GM21381 (cell line): ENCODE data around the gene MYF6.

Experiments used
- ATAC-seq: cut with Tn5 transposase; IDR thresholded peaks from one replicate; pipeline ENCODE4 v1.9.1; 2021; ENCODE audit warnings: mild to moderate bottlenecking, moderate library complexity; ENCODE audit not compliant: unreplicated experiment

The MYF6 gene

DNA sequence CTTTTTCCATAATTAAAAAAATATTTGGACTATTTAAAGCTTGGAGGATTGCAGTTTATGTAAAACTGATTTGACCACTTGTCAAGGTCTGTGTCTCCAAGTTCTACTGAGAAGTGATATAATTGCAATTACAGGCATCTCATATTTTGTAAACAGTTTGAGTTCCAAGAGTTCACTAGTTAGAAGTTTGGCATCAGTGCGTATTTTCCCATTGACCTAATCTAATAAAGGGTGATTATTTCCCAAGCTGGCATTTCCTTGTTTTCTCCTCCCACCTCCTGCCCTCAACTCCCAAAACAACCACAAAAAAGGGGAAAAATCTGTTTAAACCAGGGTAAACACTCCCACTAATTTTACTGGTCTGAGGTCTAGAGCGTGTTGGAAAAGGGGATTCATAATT lies 3.0 kb upstream of the MYF6 start:
- no peak for ATAC-seq

DNA sequence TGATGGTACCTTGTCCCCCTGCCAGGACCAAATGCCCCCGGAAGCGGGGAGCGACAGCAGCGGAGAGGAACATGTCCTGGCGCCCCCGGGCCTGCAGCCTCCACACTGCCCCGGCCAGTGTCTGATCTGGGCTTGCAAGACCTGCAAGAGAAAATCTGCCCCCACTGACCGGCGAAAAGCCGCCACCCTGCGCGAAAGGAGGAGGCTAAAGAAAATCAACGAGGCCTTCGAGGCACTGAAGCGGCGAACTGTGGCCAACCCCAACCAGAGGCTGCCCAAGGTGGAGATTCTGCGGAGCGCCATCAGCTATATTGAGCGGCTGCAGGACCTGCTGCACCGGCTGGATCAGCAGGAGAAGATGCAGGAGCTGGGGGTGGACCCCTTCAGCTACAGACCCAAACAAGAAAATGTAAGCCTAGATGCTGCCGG lies 410 bp downstream of the MYF6 start:
- ATAC-seq: no peak

DNA sequence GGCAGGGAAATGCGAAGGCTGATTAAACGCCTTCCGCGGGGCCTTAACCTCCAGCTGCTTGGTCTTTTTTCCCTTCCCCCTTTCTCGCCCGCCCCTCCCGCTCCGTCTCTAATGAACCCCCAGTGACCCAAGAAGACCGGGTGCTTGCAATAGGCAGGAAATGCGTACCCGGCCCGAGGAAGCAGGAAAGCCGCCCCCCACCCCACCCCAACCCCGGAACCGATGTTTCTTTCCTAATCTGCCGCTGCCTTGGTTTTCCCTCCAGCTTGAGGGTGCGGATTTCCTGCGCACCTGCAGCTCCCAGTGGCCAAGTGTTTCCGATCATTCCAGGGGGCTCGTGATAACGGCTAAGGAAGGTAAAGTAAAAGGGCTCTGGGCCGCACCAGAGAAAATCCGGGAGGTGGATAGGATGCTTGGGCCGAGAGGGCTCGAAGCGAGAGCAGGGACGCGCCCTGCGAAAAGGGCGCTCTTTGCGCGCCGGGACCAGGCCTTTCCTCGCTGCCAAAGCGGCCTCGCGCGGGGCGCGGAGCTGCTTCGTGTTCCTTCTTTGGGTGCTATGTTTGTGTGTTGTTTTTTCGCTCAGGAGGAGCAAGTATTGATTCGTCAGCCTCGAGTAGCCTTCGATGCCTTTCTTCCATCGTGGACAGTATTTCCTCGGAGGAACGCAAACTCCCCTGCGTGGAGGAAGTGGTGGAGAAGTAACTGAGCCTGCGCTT lies 983 bp downstream of the MYF6 start:
- no peak for ATAC-seq

DNA sequence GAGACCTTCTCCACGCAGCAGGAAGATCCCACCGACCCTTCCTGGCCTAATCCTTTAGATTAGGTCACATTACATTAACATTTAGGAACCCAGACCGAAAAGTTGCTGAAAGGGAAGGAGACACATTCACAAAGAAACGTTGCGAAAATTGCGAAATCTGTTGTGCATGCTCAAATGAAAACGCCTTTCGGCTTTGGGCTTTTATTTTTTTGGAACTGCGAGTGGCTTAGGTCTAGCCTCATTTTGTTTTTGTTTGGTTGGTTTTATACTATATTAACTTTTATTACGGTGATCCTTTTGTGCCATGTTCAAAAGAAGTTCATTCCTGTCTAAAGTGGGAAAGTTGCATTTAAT lies 1.5 kb downstream of the MYF6 start:
- no peak for ATAC-seq

DNA sequence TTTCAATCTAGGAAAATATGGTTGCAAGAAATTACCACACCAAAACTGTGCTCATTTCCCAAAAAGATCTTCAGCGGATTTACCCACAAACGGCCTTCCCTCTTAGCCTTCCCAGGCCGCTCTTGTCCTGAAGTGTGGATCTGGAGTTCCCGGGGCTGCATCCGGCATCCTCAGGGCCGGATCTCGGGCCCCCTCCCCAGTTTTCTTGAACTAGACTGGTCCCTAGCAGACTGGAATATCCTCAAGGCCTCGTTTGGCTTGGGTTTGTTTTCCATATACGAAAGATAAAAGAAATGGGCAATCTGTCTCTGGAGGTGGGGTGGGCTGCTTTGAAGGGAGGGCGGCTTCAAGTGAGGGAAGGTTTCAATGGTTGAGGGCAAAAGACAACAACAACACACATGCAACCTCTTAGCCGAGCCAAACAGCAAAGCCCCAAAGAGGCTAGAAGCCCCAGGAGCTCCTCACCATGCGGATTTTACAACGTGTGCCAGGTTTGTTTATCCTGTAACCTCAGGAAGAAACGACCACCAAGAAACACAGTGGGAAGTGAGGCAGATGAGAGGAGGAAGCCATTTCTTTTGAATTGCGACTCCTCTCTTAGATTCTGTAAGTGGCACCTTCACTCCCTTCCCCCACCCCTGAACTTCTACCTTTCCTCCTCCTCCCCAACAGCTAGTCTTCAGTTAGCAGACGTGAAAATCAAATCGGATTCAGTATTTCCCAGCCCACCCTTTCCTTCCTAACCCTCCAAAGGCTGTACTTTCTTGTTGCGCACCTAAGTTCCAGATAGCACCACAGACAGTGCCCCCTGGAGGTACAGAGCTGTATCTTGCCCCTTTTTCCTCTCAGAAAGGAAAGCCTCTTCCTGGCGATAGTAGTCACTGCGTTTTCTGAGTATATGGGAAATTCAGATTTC lies 2.6 kb downstream of the MYF6 start:
- no peak for ATAC-seq

DNA sequence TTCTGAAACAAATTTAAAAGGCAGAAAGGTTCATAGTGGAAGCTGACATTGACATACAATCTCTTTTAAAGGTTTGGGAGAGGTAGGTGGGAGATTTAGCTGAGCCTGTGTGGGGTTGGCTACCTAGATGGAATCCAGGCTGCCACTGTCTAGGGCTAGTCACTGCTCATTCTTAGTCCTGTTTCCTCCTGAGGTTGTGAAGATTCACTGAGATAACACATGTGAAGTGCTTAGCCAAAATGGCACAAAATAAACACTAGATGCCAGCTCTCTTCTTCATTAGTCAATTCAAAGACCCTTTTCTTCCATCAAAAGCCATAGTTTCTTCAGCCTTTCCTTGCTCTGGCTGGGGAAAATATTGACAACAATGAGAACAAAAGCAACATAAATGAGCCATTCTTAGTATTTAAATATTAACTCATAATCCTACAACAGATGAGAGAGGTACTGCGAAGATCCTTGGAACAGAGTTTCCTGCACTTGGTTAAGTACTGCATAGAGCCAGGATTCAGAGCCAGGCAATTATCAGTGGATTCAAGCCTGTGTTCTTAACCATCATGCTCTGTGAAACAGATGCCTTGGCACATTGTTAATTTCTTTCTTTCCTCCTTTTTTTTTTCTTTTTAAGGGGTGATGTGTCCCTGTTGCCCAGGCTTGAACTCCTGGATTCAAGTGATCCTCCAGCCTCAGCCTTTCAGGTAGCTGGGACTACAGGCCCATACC lies 3.5 kb downstream of the MYF6 start:
- no peak for ATAC-seq

DNA sequence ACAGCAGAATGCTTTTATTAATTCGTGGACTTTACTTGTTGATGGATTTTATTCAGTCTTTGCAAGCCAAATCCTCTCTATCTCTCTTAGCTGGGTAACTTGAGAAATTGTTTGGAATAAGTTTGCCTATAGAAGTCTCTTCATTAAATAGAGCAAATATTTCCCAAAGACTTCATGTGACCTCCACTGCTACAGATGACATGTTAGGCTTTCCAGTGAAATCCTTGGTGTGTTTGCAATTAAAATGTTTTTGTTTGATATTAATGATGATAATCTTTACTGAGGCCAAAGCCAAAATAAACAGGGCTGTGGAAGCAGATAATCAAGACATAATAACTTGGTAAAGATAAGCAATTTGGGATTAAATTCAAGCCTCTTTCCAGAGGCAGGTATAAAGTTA lies 4.4 kb downstream of the MYF6 start:
- ATAC-seq: no peak

DNA sequence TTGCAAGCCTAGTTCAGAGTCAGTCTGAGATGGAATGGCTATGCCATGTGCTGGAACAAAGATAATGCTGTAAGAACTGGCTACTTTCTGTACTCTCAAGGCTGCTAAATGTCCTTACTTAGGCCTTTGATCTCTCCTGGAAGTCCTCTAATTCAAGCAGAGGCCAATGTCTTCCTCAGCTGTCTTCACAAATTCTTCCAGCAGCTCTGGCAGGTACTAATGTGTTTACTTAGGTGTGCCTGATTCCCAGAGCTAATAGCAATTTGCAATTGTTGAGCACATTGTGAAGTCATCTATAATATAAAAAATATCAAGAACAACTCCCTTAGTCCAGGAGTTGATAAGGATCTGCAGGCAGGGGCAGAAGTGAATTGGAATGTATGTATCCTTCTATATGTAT lies 5.4 kb downstream of the MYF6 start:
- no peak for ATAC-seq

DNA sequence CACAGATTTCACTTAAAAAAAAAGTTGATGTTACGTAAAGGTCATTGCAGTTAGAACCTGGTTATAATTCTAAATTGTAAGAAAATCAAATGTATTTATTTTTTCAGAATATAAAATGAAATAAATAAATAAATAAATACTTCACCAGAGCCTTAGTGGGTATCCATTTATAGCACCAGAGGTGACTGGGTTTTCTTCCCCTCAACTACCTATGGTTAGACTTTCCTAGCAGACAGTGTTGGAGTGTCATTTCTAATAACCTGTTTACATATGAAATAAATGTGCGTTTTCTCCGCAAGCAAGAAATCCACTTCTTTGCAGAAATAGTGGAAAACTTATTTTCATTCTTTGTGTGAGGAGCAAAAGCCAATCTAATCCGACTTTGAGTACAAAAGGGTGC lies 6.0 kb downstream of the MYF6 start:
- ATAC-seq: no peak

DNA sequence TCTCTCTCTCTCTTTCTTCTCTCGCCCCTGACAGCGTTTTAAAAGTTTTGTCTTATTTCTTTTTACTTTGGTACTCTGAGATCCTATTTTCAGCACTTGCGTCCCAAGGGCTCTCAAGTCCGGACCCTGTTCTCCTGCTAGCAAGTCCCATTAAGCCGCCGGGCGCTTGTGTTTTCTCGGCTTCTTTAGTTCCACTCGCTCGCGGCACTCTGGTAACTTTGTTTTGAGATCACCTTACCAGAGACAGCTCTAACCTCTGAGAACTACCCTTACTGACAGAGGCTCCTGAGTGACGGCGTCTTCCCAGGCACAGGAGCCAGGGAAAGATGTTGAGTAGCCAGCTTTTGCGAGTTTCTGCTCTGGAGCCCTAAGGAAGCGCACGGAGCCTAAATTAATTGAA lies 6.6 kb downstream of the MYF6 start:
- no peak for ATAC-seq

DNA sequence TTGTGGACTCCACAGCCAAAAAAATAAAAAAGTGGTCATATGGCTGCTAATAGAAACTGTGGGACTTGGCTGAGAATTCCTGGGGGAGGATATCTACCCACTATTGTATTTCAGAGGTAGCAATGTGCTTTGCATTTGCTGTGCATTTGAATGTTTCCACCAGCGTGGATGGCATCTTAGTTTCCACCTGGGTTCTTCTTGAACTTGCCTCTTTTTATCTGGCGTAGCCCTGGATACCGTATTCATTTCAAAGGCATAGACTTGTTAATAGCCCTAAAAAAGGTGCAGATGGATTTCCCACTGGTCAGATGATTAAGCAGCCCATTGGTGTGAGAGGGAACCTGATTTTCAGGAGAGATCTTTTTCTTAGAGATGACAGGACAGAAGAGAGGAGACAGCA lies 7.4 kb downstream of the MYF6 start:
- no peak for ATAC-seq

DNA sequence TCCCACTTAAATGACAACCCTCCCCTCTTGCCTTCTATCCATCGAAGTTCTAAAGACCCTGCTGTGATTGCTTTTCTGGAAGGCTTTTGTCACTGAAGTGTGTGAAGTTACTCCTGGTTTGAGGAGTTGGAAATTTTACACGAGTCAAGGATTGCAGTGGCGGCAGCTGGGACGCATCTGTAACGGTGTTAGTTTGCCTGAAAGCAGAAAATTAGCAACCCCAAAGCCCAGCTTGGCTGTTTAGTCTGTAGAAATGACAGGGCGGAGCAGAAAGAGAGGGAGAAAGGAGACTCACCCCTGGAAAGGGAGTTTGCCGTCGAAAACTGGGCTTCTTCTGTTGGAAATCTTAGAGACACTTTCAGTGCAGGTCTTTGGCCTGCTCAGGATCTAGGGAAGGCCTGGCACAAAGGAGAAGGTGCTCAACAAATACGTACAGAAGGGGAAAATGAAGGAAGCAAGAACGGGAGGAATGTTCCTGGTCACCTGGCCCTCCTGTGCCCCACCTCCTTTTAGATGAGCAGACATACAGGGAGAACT lies 8.3 kb downstream of the MYF6 start:
- no peak for ATAC-seq

DNA sequence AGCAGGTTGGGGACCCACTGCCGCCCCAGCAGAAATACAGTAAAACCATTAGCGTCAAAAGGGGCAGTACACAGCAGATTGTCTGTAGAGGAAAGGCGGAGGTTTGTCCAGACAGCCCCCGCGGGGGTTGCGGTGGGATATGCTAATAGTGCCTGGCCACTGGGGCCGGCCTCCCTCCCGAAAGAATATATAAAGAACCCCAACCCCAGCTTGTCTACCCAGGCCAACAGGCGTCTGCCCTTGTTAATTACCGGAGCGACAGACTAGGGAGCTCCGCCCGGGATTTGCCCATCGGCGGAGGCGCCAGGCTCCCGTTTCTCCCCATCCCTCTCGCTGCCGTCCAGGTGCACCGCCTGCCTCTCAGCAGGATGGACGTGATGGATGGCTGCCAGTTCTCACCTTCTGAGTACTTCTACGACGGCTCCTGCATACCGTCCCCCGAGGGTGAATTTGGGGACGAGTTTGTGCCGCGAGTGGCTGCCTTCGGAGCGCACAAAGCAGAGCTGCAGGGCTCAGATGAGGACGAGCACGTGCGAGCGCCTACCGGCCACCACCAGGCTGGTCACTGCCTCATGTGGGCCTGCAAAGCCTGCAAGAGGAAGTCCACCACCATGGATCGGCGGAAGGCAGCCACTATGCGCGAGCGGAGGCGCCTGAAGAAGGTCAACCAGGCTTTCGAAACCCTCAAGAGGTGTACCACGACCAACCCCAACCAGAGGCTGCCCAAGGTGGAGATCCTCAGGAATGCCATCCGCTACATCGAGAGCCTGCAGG lies 9.4 kb downstream of the MYF6 start, which contains the start of gene MYF5:
Gene MYF5 (plus strand): TSS at position 217 of the 774 bp plus-strand sequence. CDS start 152 bp downstream, at position 369.
- ATAC-seq: no peak

DNA sequence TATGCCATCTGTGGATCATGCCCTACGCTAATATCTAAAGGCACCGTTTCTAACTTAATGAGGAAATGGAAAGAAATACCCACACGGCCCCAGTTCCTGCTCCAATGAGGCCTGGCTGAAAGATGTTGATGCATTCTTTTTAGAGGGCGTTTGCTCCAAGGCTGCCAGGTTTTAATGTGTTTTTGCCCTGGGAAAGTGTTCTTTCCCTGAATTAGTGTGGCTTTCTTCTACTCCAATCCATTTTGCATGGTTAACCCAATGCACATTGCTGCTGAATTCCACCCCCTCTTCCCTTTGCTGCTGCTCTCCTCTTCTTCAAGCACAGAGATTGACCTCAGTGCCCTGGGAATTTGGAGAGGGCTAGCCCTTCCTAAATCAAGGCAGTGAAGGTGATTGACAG lies 10.4 kb downstream of the MYF6 start:
- no peak for ATAC-seq

DNA sequence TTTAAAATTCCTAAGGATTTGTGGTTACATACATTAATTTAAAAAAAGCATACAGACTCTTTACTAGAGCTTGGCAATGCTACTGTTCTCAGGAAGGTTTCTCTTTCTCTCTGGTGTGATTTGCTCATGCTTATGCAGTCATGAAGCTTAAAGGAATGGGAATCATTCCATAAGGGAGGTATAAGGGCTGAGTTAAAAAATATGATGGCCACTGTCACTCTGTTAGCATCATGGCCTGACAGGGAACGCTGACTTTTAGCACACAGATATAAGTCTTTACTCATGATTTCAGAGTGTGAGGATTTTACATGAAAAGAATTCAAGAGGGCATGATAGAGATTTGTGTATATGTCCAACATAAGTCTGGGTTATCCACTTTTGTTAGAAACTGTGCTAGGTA lies 13.1 kb downstream of the MYF6 start:
- ATAC-seq: no peak

DNA sequence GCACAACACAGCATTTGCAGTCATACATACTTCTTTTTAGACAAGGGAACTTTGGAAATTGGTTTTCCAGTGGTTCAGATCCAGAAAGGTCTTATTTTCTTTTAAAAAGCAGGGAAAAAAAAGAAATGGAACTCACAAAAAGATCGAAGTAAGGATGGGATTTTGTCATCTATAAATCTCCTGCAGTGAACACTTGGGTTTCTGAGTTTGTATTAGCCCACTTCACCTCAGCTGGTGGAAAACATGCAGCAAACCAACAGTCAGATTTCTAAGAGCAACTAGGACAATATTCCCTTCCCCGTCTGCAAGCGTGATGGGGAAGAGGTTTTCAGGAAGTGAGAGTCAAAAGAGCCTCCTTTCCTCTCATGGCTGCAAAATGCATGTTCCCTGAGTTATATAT lies 13.9 kb downstream of the MYF6 start:
- no peak for ATAC-seq

DNA sequence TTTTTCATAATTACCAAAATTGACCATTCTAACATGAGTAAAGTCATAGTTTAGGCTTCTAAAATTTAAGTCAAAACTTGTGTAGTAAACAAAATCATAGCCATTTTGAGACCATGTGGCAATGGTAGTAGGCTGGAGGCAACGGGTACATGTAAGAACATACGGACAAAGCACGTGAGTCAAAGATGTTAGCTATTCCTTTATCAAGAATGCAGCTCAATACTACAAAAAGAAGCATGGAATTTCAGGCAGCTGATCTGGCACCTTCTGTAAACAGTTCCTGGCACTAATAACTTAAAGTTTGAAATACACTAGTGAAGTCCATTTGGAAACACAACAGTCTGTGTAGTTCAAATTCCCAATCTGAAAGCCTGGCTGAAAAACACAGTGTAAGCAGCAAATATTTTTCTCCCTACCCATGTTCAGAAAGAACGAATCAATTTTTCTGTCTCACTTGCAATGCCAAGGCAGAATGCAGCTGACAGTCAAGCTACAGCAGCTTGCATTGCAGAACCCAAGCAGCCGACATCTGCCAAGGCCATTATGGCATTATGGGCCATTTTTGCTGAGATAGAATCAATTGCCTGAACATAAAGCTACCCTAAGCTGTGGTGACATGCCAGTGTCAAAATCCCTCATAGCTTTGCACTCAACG lies 38.5 kb downstream of the MYF6 start:
- no peak for ATAC-seq

DNA sequence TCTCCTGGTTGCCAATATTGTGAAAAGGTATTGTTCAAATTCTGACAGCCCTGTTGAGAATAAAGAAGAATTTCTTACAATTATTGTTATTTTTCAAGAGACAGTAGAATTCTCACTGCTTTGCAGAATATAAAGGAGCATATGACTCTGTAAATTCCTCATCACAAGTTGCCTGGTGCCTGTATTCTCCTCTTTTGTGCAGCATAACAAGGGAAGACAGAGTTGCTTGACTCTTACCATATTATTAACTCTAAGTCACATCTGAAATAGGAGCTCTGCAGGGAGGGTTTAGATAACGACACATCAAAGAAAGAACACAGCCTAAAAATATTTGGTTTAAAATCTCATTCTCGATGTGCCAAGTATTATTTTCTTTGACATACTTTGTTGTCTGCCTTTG lies 40.4 kb downstream of the MYF6 start:
- ATAC-seq: no peak

DNA sequence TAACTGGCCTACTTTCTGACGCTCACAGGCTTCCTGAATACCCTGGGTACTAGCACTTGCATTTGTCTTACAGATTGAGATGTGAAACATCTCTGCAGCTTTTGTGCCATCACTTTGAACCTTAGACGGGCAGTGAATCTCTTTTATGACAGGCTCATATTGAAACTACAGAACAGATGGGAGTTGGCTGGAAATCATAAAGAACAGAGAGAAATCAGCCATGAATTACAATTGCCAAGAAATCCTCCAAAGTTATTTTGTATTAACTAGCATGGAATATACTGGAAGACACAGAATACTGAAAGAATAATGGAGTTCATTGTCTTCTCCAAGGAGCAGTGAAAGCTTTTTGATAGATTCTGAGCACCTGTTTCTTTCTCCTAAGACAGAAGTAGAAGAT lies 42.0 kb downstream of the MYF6 start:
- ATAC-seq: no peak

DNA sequence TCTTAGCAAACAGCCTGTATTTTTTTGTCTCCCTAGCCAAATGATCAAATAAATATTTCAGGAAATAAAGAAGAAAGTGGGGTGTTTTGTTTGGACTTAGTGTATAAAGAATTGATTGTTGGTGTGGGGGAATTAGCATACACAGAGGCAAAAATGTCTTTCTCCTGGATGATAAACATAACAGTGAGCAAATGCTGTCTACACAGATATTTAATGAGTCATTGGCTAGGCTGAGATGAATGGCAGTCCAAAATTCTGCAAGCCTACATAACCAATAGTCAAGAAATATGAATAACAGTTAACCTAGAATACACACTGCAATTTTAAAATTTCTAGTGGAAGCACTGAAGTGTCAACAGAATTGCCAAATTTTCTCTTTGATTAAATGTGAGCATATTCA lies 45.0 kb downstream of the MYF6 start:
- ATAC-seq: no peak
